A673 (cell line): ENCODE measurements around the gene RNF222. TPM values are rescaled to one million over a fixed set of nuclear protein-coding genes. Genes with fewer than 3 reads are reported as not detected.

Experiments
- BruUV-seq: library from RNA; stranded (reverse); fragments of 400-500 nt; replicated peaks from 2 replicates; lab custom pipeline; 2021; lab: Mats Ljungman, UMichigan
- CTCF ChIA-PET: fragments of 300-600 bp; sonication (Branson Sonifier 250); formaldehyde crosslinking; loops from one replicate; lab custom pipeline; 2022; ENCODE audit warnings: antibody characterized with exemption; lab: Charles Lee
- POLR2A ChIA-PET: fragments of 300-600 bp; sonication (Branson Sonifier 250); formaldehyde crosslinking; loops from one replicate; lab custom pipeline; 2022; ENCODE audit warnings: antibody characterized with exemption; ENCODE audit not compliant: low non-redundant PET; lab: Charles Lee
- DNase-seq: peaks from one replicate; pipeline ENCODE4 v3.0.0-alpha.2; 2015; ENCODE audit warnings: low spot score
- H3K27ac ChIP-seq: fragments of 200-600 bp; sonication (generic); 2 replicates; pipeline ENCODE4 v1.5.1; 2016; ENCODE audit warnings: mixed run types, low read depth, mild to moderate bottlenecking, mixed read lengths, antibody characterized with exemption, low read length; ENCODE audit not compliant: poor library complexity, severe bottlenecking
- H3K27me3 ChIP-seq: fragments of 200-600 bp; sonication (generic); replicated peaks from 2 replicates; pipeline ENCODE4 v1.6.1; 2017; ENCODE audit warnings: mixed run types, low read depth, mild to moderate bottlenecking, mixed read lengths, antibody characterized with exemption, low read length; ENCODE audit not compliant: insufficient read depth, poor library complexity
- H3K36me3 ChIP-seq: fragments of 200-600 bp; sonication (generic); 2 replicates; pipeline ENCODE4 v1.6.1; 2016; ENCODE audit warnings: mixed run types, mild to moderate bottlenecking, mixed read lengths, antibody characterized with exemption, low read length; ENCODE audit not compliant: insufficient read depth, poor library complexity, severe bottlenecking
- H3K4me1 ChIP-seq: fragments of 200-600 bp; sonication (generic); 2 replicates; pipeline ENCODE4 v1.6.1; 2017; ENCODE audit warnings: mixed run types, mild to moderate bottlenecking, mixed read lengths, antibody characterized with exemption, low read length; ENCODE audit not compliant: insufficient read depth, poor library complexity, severe bottlenecking
- H3K4me3 ChIP-seq: fragments of 200-600 bp; sonication (generic); 2 replicates; pipeline ENCODE4 v1.5.1; 2016; ENCODE audit warnings: low read depth, mixed run types, mild to moderate bottlenecking, mixed read lengths, low read length; ENCODE audit not compliant: poor library complexity, severe bottlenecking
- H3K9me3 ChIP-seq: fragments of 200-600 bp; sonication (generic); 2 replicates; pipeline ENCODE4 v1.6.1; 2016; ENCODE audit warnings: mixed run types, low read depth, mild to moderate bottlenecking, mixed read lengths, antibody characterized with exemption, low read length; ENCODE audit not compliant: poor library complexity, severe bottlenecking
- CTCF ChIP-seq: fragments of 300-800, 200-600 bp; sonication (generic); conservative IDR thresholded peaks from 2 replicates; pipeline ENCODE4 v1.5.1; 2017; ENCODE audit warnings: low read depth, mild to moderate bottlenecking, antibody characterized with exemption, low read length, moderate library complexity, mixed read lengths
- EZH2 ChIP-seq: fragments of 200-600 bp; sonication (generic); IDR thresholded peaks from 2 replicates; pipeline ENCODE4 v1.6.1; 2017; ENCODE audit warnings: borderline replicate concordance, low read depth, mild to moderate bottlenecking, mixed read lengths, antibody characterized with exemption, low read length; ENCODE audit not compliant: poor library complexity, severe bottlenecking
- intact Hi-C: fragments of 100-400 bp; cut with micrococcal nuclease; formaldehyde crosslinking; loops from one replicate; pipeline ENCODE4 v1.10.0; 2022; ENCODE audit not compliant: unreplicated experiment
- total RNA-seq: library from RNA; stranded (reverse); gene quantifications from 2 replicates; pipeline ENCODE4 v1.2.3, GENCODE V29; 2021

RNF222 gene
- total RNA-seq, 1 experiment from 2014 or later, result not detected

- Histone ChIP-seq H3K27me3 (no peaks in the 10 kb centered on the region), H3K4me3 (peak overlapping the region; percentile 98), H3K4me1 (peaks cover 12% of the 10 kb centered on the region), H3K9me3 (no peaks in the 10 kb centered on the region), H3K27ac (peak overlapping the region; percentile 99), H3K36me3 (peaks cover 7% of the 10 kb centered on the region)
- CTCF ChIA-PET, result interaction anchor here (0.6 to 0.7 kb wide), 2 partner anchors 26 to 79 kb away, joined by 3 read pairs; no protein-coding TSS in a partner anchor
- peak; percentile 76 for DNase-seq
- POLR2A ChIA-PET, result interaction anchor here (0.6 kb wide), 1 partner anchor 429 kb away, joined by 3 read pairs; no protein-coding TSS in a partner anchor
- intact Hi-C loops, result loop anchor here (5.0 kb wide), 1 partner anchor 54 kb away; the partner anchor contains the start of gene RPL26
- no TSS peak for BruUV-seq
- TF ChIP-seq EZH2, result no peak
- TF ChIP-seq CTCF, result no peak
Observed at GRCh38 chr17:8436169-8436843, 38.7 kb upstream of the RNF222 start.

DNA sequence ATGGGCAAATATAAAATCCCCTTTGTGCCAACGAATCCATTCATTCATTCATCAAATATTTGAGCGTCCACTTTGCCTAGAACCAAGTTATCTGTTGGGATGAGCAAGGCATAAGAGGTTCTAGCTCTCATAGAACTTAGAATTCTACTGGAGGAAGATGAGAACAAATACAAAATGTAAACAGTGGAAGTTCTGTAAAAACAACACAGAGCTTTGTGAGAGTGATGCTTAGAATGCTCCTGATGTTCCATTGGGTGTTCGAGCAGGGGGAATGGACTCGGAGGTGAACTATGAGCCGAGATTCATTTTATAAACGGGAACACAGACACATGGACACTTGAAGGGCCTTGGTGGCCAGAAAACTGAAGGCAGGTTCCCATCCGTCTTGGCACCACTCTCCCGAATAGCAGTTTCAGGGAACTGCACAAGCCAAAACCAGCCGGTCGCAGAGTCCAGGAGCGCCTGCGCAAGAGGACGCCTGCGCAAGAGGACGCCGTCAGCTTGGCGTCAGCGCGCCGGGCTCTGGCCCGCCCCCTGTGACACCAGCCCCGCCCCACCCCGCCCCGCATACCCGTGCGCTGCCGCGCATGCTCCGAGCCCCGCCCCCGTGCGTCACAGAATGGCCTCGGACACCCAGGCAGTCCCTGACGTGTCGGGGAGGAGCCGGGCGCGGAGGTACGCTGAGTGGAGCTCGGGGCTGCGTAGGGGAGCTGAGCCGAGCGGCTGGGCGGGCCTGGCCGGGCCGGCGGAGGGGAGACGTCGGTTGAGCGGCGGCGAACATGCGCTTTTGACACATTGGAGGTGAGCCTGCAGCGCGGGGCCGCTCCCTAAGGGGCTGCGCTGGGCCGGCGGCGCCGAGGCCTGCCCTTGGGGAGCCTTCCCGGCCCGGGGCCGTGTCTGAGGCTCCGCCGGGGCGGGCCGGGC is 37.9 kb upstream of the RNF222 start, which contains the start of gene NDEL1:
Gene NDEL1 (plus strand): TSS at position 640 of the 924 bp plus-strand sequence. CDS start 8,388 bp downstream, outside the sequence.
- intact Hi-C loops, result loop anchor here (5.0 kb wide), 1 partner anchor 53 kb away; the partner anchor contains the start of gene RPL26
- H3K4me3 ChIP-seq, result peak within 1 kb of the TSS; percentile 98
- H3K9me3 ChIP-seq, result no peaks in the 10 kb centered on the region
- BruUV-seq, result TSS peak; percentile 99
- H3K4me1 ChIP-seq, result peaks cover 7% of the 10 kb centered on the region
- peaks cover 7% of the 10 kb centered on the region for H3K36me3 ChIP-seq
- ChIA-PET CTCF (interaction anchor here (0.6 to 1.2 kb wide), 5 partner anchors 25 to 310 kb away, joined by 3 to 7 read pairs (median 3); no protein-coding TSS in a partner anchor), POLR2A (interaction anchor here (0.5 kb wide), 1 partner anchor 136 kb away, joined by 4 read pairs; no protein-coding TSS in a partner anchor)
- TF ChIP-seq CTCF, result no peak
- TF ChIP-seq EZH2, result no peak
- peak; percentile 99 for DNase-seq
- H3K27ac ChIP-seq, result peak within 1 kb of the TSS; percentile 99
- H3K27me3 ChIP-seq, result no peaks in the 10 kb centered on the region

- no peak overlapping the region for H3K27ac ChIP-seq
- ChIA-PET POLR2A (no interaction called here), CTCF (no interaction called here)
- no peak overlapping the region for H3K4me3 ChIP-seq
- TF ChIP-seq EZH2 (no peak), CTCF (no peak)
- intact Hi-C loops, result no loop called here
- H3K4me1 ChIP-seq, result no peaks in the 10 kb centered on the region
- H3K27me3 ChIP-seq, result no peaks in the 10 kb centered on the region
- peak; percentile 9 for DNase-seq
- no TSS peak for BruUV-seq
- no peaks in the 10 kb centered on the region for H3K9me3 ChIP-seq
- no peaks in the 10 kb centered on the region for H3K36me3 ChIP-seq
Observed at GRCh38 chr17:8430966-8431365, 33.3 kb upstream of the RNF222 start.
